Caki2 (cell line): Measurements from ENCODE around the gene ISY1. TPM values are rescaled to one million over a fixed set of nuclear protein-coding genes. Genes with fewer than 3 reads are reported as not detected.
A peak's percentile ranks its signal among the peaks of the same experiment; 100 is the strongest.
"Not testable (repeated sequence)": the region's sequence is repeated elsewhere in the genome, so short reads cannot be mapped to it uniquely, and the experiment has no call there.

Experiments
- DNase-seq: peaks from one replicate; pipeline ENCODE4 v3.0.0-alpha.2; 2015; ENCODE audit warnings: low read depth
- in situ Hi-C: cut with HindIII; loops from 2 replicates; pipeline ENCODE4 v1.10.0; 2016; ENCODE audit warnings: low sequenced_read_pairs, low pct_unique_long_range_greater_than_20kb, mixed read lengths
- total RNA-seq: library from RNA; depleted of rRNA; stranded (reverse); fragments of >200 nt; shearing (Covaris generic); gene quantifications from 2 replicates; pipeline ENCODE4 v1.2.3, GENCODE V29; 2014; ENCODE audit warnings: low replicate concordance

Gene ISY1
- total RNA-seq, 1 experiment from 2014 or later = 42.0 TPM

DNA sequence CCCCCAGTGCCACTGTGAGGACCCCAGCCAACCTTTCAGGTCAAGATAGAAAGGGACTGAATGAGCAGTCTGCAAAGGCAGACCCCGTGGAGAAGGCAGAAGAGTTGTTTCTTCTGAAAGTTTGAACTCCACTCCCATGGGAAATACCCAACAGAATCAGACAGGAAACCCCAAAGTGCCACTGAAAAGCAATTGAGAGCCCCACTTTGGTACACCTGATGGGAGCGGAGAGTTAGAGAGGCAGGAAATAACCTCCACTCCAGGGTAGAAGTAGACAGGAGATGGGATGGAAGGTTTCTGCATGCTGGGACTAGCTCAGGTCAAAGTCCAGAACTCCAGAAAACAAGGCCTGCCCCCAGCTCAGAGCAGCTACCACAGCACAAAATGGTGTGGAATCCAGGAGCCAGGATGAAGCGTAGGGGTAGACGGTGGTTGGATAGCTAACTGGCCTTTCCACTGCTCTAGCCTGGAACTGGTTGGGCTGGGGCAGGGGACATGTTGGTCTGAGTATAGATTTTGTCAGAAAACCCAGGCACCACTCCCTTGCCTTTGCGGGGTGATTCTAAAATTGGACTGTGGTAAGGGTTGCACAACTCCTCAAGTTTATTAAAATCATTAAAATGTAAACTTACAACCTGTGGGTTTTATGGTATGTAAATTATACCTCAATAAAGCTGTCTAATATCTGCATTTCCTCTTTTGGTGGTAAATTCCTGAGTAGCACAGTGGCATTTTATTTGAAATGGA, 37.4 kb downstream of the ISY1 start:
- DNase-seq = no peak
- in situ Hi-C loops = no loop called here

GRCh38 chr3:129122412-129123011, 38.4 kb downstream of the ISY1 start:
- in situ Hi-C loops = no loop called here
- DNase-seq = no peak

- peak; percentile 86 for DNase-seq
- in situ Hi-C loops = no loop called here
These were observed 39.0 kb downstream of the ISY1 start, which contains the start of gene RAB43 for GRCh38 chr3:129121792-129122411. Gene RAB43 (minus strand): TSS chr3:129121804. CDS start chr3:129121489, 315 bp downstream.

GRCh38 chr3:129121016-129121791, 39.7 kb downstream of the ISY1 start:
- in situ Hi-C loops = no loop called here
- peak; percentile 37 for DNase-seq

DNA sequence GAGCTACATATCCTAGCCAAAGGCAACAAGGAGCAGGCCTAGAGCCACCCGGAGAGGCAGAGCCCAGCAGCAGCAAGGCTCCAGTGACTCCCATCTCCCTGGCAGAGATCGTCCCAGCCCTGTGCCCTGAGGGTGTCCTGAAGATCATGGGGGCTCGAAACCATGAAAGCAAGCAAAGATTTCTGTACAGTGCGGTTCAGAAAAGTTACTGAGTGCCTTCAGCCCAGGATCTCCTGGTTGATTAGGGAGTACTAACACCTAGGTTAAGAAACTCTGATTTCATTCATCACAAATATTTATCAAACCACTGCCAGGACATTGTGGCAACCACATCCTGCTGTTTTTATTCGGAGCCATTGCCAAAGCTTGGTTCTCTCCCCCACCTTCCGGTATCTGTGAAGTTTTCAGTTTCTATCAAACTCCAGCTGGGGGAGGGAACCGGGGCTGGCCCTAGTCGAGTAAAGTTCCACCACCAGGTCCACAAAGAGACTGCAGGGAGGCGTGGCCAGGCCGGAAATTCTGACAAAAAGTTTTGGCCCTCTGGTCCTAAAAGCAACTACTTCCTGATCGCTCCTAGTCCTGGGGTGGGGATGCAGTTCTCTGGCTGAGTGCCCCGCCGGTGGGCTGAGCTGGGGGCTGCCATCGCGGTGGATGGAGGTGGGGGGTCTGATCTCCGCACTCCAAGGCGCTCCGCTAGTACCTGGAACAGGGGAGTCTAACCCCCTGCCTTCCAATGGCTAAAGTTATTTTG, 40.4 kb downstream of the ISY1 start:
- peak; percentile 73 for DNase-seq
- in situ Hi-C loops = no loop called here

- in situ Hi-C loops = no loop called here
- DNase-seq = no peak
These were observed 41.3 kb downstream of the ISY1 start for GRCh38 chr3:129119365-129120100.

DNA sequence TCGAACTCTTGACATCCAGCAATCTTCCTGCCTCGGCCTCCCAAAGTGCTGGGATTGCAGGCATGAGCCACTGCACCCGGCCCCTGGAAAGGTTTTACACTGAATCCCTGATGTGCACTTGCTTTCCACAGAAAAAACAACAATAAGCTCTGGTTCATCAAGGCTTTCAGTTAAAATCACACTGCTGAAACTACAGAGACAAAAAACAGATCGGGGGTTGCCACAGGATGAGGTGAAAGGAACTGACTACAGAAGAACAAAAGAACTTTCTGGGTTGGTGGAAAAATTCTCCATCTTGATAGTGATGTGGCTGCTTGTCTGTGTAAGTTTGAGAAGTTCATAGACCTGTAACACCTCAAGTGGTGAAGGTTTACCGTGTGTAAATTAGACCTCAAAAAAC, 42.1 kb downstream of the ISY1 start:
- no peak for DNase-seq
- in situ Hi-C loops = no loop called here

- in situ Hi-C loops = no loop called here
- DNase-seq = no peak
These were observed 43.7 kb downstream of the ISY1 start for GRCh38 chr3:129117134-129117533.

- in situ Hi-C loops = no loop called here
These were observed 44.3 kb downstream of the ISY1 start for GRCh38 chr3:129116482-129116946.

GRCh38 chr3:129114455-129114854, 46.4 kb downstream of the ISY1 start:
- in situ Hi-C loops = no loop called here
- DNase-seq = no peak

More at GRCh38 chr3:129116482-129116946, 44.3 kb downstream of the ISY1 start:
- no peak for DNase-seq

DNA sequence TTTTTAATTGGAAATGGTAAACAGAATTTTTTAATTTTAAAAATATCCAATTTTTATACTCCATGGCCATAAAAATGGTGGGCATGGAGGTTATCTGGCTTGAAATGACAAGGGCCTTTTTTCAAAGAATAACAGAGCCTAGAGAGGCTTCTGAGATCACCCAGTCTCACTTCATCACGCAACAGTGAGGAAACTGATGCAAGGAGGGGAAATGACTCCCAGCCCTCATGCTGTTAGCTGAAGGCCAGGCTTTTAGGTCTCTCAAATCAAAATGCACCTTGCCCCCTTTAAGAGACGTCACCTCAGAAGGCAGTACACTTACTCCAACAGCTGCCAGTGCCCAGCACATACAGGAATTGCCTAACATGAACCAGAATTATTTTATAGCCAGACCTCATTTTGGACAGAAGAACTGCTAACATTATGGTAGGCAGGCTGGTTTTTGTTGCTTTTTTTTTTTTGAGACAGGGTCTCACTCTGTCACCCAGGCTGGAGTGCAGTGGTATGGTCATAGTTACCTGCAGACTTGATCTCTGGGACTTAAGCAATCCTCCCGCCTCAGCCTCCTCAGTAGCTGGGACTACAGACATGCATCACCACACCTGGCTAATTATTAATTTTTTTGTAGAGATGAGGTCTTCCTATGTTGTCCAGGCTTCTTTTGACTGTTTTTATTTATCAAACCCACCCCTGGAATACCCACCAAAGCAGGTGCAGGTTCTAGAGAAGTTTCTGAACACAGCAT, 48.4 kb downstream of the ISY1 start:
- in situ Hi-C loops = no loop called here
- DNase-seq = peak; percentile 14

DNA sequence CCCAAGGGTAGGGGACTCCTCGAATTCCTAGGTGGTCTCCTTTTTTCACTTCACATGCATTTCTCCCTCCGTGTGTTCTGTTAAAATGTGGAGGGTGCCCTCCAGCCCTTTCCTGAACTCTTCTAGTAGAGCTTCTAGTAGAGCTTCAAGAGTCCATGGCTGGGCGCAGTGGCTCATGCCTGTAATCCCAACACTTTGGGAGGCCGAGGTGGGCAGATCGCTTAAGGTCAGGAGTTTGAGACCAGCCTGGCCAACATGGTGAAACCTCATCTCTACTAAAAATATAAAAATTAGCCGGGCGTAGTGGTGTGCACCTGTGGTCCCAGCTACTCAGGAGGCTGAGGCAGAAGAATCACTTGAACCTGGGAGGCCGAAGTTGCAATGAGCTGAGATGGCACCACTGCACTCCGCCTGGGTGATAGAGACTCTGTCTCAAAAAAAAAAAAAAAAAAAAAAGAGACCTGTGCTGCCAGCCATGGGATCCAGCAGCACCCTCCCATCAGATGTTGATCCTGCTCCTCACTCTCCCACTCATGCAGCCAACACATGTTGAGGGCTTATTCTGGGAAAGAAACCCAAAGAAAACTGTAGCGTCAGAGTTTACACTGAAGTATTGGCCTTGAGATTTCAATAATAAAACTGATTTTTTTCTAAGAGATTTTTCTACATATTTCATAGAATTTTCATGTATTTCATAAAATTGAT, 49.6 kb downstream of the ISY1 start:
- DNase-seq, in situ Hi-C loops: not testable (repeated sequence)

DNA sequence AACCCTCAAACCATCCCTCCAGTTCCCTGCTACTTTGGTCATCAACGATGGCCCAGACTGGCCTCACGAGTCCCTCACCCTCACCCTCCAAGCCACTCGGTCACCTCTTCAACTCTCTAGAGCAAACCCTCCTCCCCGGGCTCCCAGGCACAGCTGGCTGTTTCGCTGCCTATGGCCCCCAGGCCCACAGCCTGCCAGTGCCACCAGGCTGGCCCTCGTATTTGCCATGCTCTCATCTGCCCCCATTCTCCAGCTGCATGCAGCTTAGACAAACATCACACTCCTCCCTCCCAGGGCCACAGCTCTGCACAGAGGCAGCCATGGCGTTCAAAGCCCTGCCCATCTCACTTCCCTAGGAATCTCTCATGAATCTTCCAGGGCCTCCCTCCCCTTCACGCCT, 53.1 kb downstream of the ISY1 start:
- DNase-seq = no peak
- in situ Hi-C loops = no loop called here

- no peak for DNase-seq
- in situ Hi-C loops = no loop called here
These were observed 53.8 kb downstream of the ISY1 start for GRCh38 chr3:129106866-129107565.

- in situ Hi-C loops = no loop called here
- no peak for DNase-seq
These were observed 54.5 kb downstream of the ISY1 start for GRCh38 chr3:129106320-129106719.

DNA sequence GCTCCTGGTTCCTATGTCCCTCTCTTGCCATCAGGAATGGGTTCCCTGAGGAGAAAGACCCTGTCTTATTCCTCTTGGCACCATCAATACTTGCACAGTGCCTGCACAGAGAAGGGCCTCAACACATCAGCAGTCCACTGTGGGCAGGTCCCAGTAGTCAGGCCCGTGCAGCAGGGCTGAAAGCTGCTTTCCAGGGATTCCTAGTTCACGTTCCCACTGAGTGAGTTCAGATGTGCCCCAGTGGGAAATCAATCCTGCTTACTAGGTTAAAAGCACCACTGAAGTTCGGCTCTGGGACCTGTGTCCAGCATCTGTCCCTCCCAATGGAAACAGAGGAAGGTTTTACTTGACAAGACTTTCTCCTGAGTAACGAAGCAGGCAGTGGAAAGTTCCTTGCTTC, 55.0 kb downstream of the ISY1 start:
- no peak for DNase-seq
- in situ Hi-C loops = no loop called here
